ENCODE measurements around the gene TOM1. TPM values are rescaled to one million over a fixed set of nuclear protein-coding genes. Genes with fewer than 3 reads are reported as not detected.

TOM1 gene
- total and polyA plus RNA-seq, 2 of the 13 experiments (the other 11 are each of a cell fraction or from before 2014, with no cell fraction given): 30.8 to 87.3 TPM

- TF ChIP-seq SMAD9 (CRISPR knock-in tag; IDR thresholded peaks at IDR 0.05) (no peak), DNMT1 (CRISPR knock-in tag; IDR thresholded peaks at IDR 0.05) (no peak), MEIS1 (CRISPR knock-in tag; IDR thresholded peaks at IDR 0.05; ENCODE audit: borderline replicate concordance) (no peak), UBTF (CRISPR knock-in tag; IDR thresholded peaks at IDR 0.05) (no peak), ZBTB7B (CRISPR knock-in tag; IDR thresholded peaks at IDR 0.05) (peak; percentile 59; the same call in 1 of the 2 replicates), ZNF577 (CRISPR knock-in tag; IDR thresholded peaks at IDR 0.05; ENCODE audit: borderline replicate concordance, low read depth) (no peak), ZNF18 (CRISPR knock-in tag; IDR thresholded peaks at IDR 0.05; ENCODE audit: insufficient replicate concordance) (peak; percentile 70), KDM5B (CRISPR knock-in tag; IDR thresholded peaks at IDR 0.05; ENCODE audit: borderline replicate concordance) (no peak), YEATS4 (CRISPR knock-in tag; IDR thresholded peaks at IDR 0.05; ENCODE audit: borderline replicate concordance) (peak; percentile 53; the same call in 1 of the 2 replicates), NFE2L2 (IDR thresholded peaks at IDR 0.05; ENCODE audit: low read length) (no peak), KDM5A (IDR thresholded peaks at IDR 0.05; ENCODE audit: borderline replicate concordance, low read length) (no peak), ZNF33A (CRISPR knock-in tag; IDR thresholded peaks at IDR 0.05; ENCODE audit: borderline replicate concordance) (no peak), ZNF24 (IDR thresholded peaks at IDR 0.05) (no peak), ZNF17 (CRISPR knock-in tag; IDR thresholded peaks at IDR 0.05) (no peak), ZNF530 (CRISPR knock-in tag; IDR thresholded peaks at IDR 0.05; ENCODE audit: low read depth) (no peak), HNF4A (CRISPR knock-in tag; IDR thresholded peaks at IDR 0.05) (peak; percentile 53), MYPOP (CRISPR knock-in tag; IDR thresholded peaks at IDR 0.05) (peak; percentile 37; the same call in 1 of the 2 replicates), ZSCAN22 (CRISPR knock-in tag; IDR thresholded peaks at IDR 0.05) (no peak), KLF9 (CRISPR knock-in tag; IDR thresholded peaks at IDR 0.05; ENCODE audit: low read depth) (no peak), TBP (CRISPR knock-in tag; IDR thresholded peaks at IDR 0.05) (no peak), ZFX (CRISPR knock-in tag; IDR thresholded peaks at IDR 0.05; ENCODE audit: low read depth) (no peak), NKX3-1 (CRISPR knock-in tag; IDR thresholded peaks at IDR 0.05) (no peak), REPIN1 (CRISPR knock-in tag; IDR thresholded peaks at IDR 0.05; ENCODE audit: borderline replicate concordance, low read depth) (no peak), ESRRA (CRISPR knock-in tag; IDR thresholded peaks at IDR 0.05; ENCODE audit: low read depth) (no peak), ARNT (IDR thresholded peaks at IDR 0.05) (no peak), ZC3H4 (CRISPR knock-in tag; IDR thresholded peaks at IDR 0.05; ENCODE audit: borderline replicate concordance) (no peak), ZNF557 (CRISPR knock-in tag; IDR thresholded peaks at IDR 0.05) (no peak), LBX2 (CRISPR knock-in tag; IDR thresholded peaks at IDR 0.05; ENCODE audit: borderline replicate concordance) (no peak)
These were observed 1.7 kb downstream of the TOM1 start (continued) for GRCh38 chr22:35301372-35301874.
